H54 (cell line): ENCODE data around the gene TMEM50A.
"Not testable (repeated sequence)": the region's sequence is repeated elsewhere in the genome, so short reads cannot be mapped to it uniquely, and the experiment has no call there.

Experiments used
- DNase-seq: peaks from one replicate; pipeline ENCODE4 v3.0.0; 2011; ENCODE audit warnings: low spot score, mixed read lengths; ENCODE audit not compliant: insufficient read length
- FAIRE-seq: peaks from 3 replicates; lab custom pipeline; 2011; peaks lifted over from hg19 to GRCh38; lab: Jason Lieb, UNC
- POLR2A ChIP-seq: IDR thresholded peaks from 2 replicates; pipeline ENCODE4 v1.6.1; 2011; ENCODE audit warnings: low read depth, mild to moderate bottlenecking, low read length

TMEM50A gene

GRCh38 chr1:25338188-25338981 lies at the start of gene TMEM50A:
Gene TMEM50A (plus strand): TSS chr1:25338334. CDS start chr1:25340487, 2,153 bp downstream.
- FAIRE-seq, result peak; percentile 55
- DNase-seq, result peak; percentile 65
- TF ChIP-seq POLR2A, result peak; percentile 58

GRCh38 chr1:25288573-25289101 lies 49.5 kb upstream of the TMEM50A start:
- not testable (repeated sequence) for FAIRE-seq, DNase-seq

GRCh38 chr1:25290043-25290442 lies 48.1 kb upstream of the TMEM50A start:
- not testable (repeated sequence) for DNase-seq
- FAIRE-seq, result peak; percentile 67

- not testable (repeated sequence) for DNase-seq, FAIRE-seq
Observed at GRCh38 chr1:25293426-25293825, 44.7 kb upstream of the TMEM50A start.

GRCh38 chr1:25294889-25295826 lies 43.0 kb upstream of the TMEM50A start:
- DNase-seq, FAIRE-seq: not testable (repeated sequence)

GRCh38 chr1:25296501-25296900 lies 41.6 kb upstream of the TMEM50A start:
- not testable (repeated sequence) for FAIRE-seq, DNase-seq

- FAIRE-seq, DNase-seq: not testable (repeated sequence)
Observed at GRCh38 chr1:25300729-25301128, 37.4 kb upstream of the TMEM50A start.

GRCh38 chr1:25302330-25302729 lies 35.8 kb upstream of the TMEM50A start:
- DNase-seq, FAIRE-seq: not testable (repeated sequence)

GRCh38 chr1:25304936-25305335 lies 33.2 kb upstream of the TMEM50A start:
- not testable (repeated sequence) for DNase-seq, FAIRE-seq

GRCh38 chr1:25308168-25308567 lies 30.0 kb upstream of the TMEM50A start:
- not testable (repeated sequence) for DNase-seq, FAIRE-seq

GRCh38 chr1:25309085-25309484 lies 29.0 kb upstream of the TMEM50A start:
- not testable (repeated sequence) for FAIRE-seq, DNase-seq

- not testable (repeated sequence) for FAIRE-seq, DNase-seq
Observed at GRCh38 chr1:25309486-25309885, 28.6 kb upstream of the TMEM50A start.

GRCh38 chr1:25312806-25313470 lies 25.2 kb upstream of the TMEM50A start:
- DNase-seq, FAIRE-seq: not testable (repeated sequence)

- DNase-seq, result peak; percentile 27
- peak; percentile 61 for FAIRE-seq
Observed at GRCh38 chr1:25320314-25320938, 17.7 kb upstream of the TMEM50A start.

- DNase-seq, FAIRE-seq: not testable (repeated sequence)
Observed at GRCh38 chr1:25322127-25322526, 16.0 kb upstream of the TMEM50A start.

- not testable (repeated sequence) for DNase-seq, FAIRE-seq
Observed at GRCh38 chr1:25324407-25324806, 13.7 kb upstream of the TMEM50A start.

- peak; percentile 20 for FAIRE-seq
Observed at GRCh38 chr1:25327864-25328790, 10.0 kb upstream of the TMEM50A start.

GRCh38 chr1:25328791-25329185 lies 9.3 kb upstream of the TMEM50A start:
- FAIRE-seq, DNase-seq: not testable (repeated sequence)

More at GRCh38 chr1:25327864-25328790, 10.0 kb upstream of the TMEM50A start:
- not testable (repeated sequence) for DNase-seq
